GM19395 (cell line): ENCODE data around the gene LONP1.

Source experiments
- ATAC-seq: cut with Tn5 transposase; IDR thresholded peaks from one replicate; pipeline ENCODE4 v1.9.1; 2021; ENCODE audit warnings: mild to moderate bottlenecking, moderate library complexity; ENCODE audit not compliant: unreplicated experiment

LONP1 gene

GRCh38 chr19:5680084-5680436, 39.9 kb downstream of the LONP1 start:
- peak; percentile 7 for ATAC-seq

- no peak for ATAC-seq
Measured at GRCh38 chr19:5679289-5680083, 40.5 kb downstream of the LONP1 start.

GRCh38 chr19:5678071-5678718, 41.8 kb downstream of the LONP1 start:
- no peak for ATAC-seq

GRCh38 chr19:5677580-5677979, 42.4 kb downstream of the LONP1 start:
- ATAC-seq: no peak

- no peak for ATAC-seq
Measured at GRCh38 chr19:5677136-5677535, 42.8 kb downstream of the LONP1 start.

- no peak for ATAC-seq
Measured at GRCh38 chr19:5676772-5677105, 43.2 kb downstream of the LONP1 start.

- ATAC-seq: no peak
Measured at GRCh38 chr19:5676105-5676771, 43.7 kb downstream of the LONP1 start.

- ATAC-seq: no peak
Measured at GRCh38 chr19:5674714-5675113, 45.2 kb downstream of the LONP1 start.

GRCh38 chr19:5673752-5674151, 46.2 kb downstream of the LONP1 start:
- no peak for ATAC-seq

GRCh38 chr19:5672708-5673459, 47.1 kb downstream of the LONP1 start:
- ATAC-seq: no peak

- no peak for ATAC-seq
Measured at GRCh38 chr19:5671600-5671999, 48.3 kb downstream of the LONP1 start.

- no peak for ATAC-seq
Measured at GRCh38 chr19:5669212-5669611, 50.7 kb downstream of the LONP1 start.

GRCh38 chr19:5667751-5668271, 52.1 kb downstream of the LONP1 start:
- no peak for ATAC-seq

- ATAC-seq: no peak
Measured at GRCh38 chr19:5666921-5667610, 52.9 kb downstream of the LONP1 start.

- no peak for ATAC-seq
Measured at GRCh38 chr19:5665781-5666513, 54.0 kb downstream of the LONP1 start.

- ATAC-seq: no peak
Measured at GRCh38 chr19:5664515-5664914, 55.4 kb downstream of the LONP1 start.

- ATAC-seq: no peak
Measured at GRCh38 chr19:5663904-5664303, 56.0 kb downstream of the LONP1 start.

- ATAC-seq: no peak
Measured at GRCh38 chr19:5661483-5661882, 58.5 kb downstream of the LONP1 start.

- no peak for ATAC-seq
Measured at GRCh38 chr19:5655412-5655811, 64.5 kb downstream of the LONP1 start.

GRCh38 chr19:5654931-5655330, 65.0 kb downstream of the LONP1 start:
- ATAC-seq: no peak
